Neural progenitor cell (in vitro differentiated cells): Measurements from ENCODE around the gene NHLRC1.

Experiments
- EZH2 ChIP-seq: fragments of 200-600 bp; sonication (generic); IDR thresholded peaks from 2 replicates; pipeline ENCODE4 v1.6.1; 2017; ENCODE audit warnings: antibody characterized with exemption, mild to moderate bottlenecking, moderate library complexity
- EZH2phosphoT487 ChIP-seq: fragments of 200-600 bp; sonication (generic); IDR thresholded peaks from 2 replicates; pipeline ENCODE4 v1.6.1; 2017; ENCODE audit warnings: antibody characterized with exemption
- TF ChIP-seq, protein P1 (sequence below): fragments of 200-600 bp; sonication (generic); IDR thresholded peaks from 2 replicates; pipeline ENCODE4 v1.5.1; 2017; ENCODE audit warnings: antibody characterized with exemption, mild to moderate bottlenecking

GRCh38 chr6:18147160-18147559, 24.7 kb upstream of the NHLRC1 start:
- TF ChIP-seq, protein P1, sequence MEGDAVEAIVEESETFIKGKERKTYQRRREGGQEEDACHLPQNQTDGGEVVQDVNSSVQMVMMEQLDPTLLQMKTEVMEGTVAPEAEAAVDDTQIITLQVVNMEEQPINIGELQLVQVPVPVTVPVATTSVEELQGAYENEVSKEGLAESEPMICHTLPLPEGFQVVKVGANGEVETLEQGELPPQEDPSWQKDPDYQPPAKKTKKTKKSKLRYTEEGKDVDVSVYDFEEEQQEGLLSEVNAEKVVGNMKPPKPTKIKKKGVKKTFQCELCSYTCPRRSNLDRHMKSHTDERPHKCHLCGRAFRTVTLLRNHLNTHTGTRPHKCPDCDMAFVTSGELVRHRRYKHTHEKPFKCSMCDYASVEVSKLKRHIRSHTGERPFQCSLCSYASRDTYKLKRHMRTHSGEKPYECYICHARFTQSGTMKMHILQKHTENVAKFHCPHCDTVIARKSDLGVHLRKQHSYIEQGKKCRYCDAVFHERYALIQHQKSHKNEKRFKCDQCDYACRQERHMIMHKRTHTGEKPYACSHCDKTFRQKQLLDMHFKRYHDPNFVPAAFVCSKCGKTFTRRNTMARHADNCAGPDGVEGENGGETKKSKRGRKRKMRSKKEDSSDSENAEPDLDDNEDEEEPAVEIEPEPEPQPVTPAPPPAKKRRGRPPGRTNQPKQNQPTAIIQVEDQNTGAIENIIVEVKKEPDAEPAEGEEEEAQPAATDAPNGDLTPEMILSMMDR, result no peak
- TF ChIP-seq EZH2 (no peak), EZH2phosphoT487 (no peak)
